Measurements from ENCODE around the gene NME9. TPM values are rescaled to one million over a fixed set of nuclear protein-coding genes. Genes with fewer than 3 reads are reported as not detected.

The NME9 gene
- total and polyA plus RNA-seq, 11 donors, result not detected

GRCh38 chr3:138281561-138281960 lies 48.1 kb downstream of the NME9 start:
- TF ChIP-seq, protein P1, sequence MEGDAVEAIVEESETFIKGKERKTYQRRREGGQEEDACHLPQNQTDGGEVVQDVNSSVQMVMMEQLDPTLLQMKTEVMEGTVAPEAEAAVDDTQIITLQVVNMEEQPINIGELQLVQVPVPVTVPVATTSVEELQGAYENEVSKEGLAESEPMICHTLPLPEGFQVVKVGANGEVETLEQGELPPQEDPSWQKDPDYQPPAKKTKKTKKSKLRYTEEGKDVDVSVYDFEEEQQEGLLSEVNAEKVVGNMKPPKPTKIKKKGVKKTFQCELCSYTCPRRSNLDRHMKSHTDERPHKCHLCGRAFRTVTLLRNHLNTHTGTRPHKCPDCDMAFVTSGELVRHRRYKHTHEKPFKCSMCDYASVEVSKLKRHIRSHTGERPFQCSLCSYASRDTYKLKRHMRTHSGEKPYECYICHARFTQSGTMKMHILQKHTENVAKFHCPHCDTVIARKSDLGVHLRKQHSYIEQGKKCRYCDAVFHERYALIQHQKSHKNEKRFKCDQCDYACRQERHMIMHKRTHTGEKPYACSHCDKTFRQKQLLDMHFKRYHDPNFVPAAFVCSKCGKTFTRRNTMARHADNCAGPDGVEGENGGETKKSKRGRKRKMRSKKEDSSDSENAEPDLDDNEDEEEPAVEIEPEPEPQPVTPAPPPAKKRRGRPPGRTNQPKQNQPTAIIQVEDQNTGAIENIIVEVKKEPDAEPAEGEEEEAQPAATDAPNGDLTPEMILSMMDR (IDR thresholded peaks at IDR 0.05), result no peak
- no peak for TF ChIP-seq POLR2A (IDR thresholded peaks at IDR 0.05)
- Histone ChIP-seq H3K36me3 (peaks cover 0 to 74% (median 51%) of the 10 kb centered on the region in 9 donors), H3K4me3 (no peak overlapping the region), H3K4me1 (no peaks in the 10 kb centered on the region), H3K27ac (no peak overlapping the region), H3K9me3 (no peaks in the 10 kb centered on the region), H3K27me3 (no peaks in the 10 kb centered on the region)
- DNase-seq, result no peak
- intact Hi-C loops (cut with DNase I), result no loop called here
- WGBS, 4 donors, result 96 to 98% (median 97%) methylated on average over 3 of the region's 3 CpGs
- no peak for ATAC-seq

- ATAC-seq (no peak), DNase-seq (no peak)
- H3K9me3 ChIP-seq, result no peaks in the 10 kb centered on the region
- WGBS, 4 donors, result 93 to 98% (median 96%) methylated on average over 2 of the region's 2 CpGs
- peaks cover 2 to 99% (median 83%) of the 10 kb centered on the region in 9 donors for H3K36me3 ChIP-seq
- no peaks in the 10 kb centered on the region for H3K27me3 ChIP-seq
- intact Hi-C loops (cut with DNase I), result no loop called here
- H3K27ac ChIP-seq, result no peak overlapping the region
- H3K4me1 ChIP-seq, result no peaks in the 10 kb centered on the region
- no peak for TF ChIP-seq POLR2A (IDR thresholded peaks at IDR 0.05)
- TF ChIP-seq, protein P1 (IDR thresholded peaks at IDR 0.05), result no peak
- no peak overlapping the region for H3K4me3 ChIP-seq
Measured at GRCh38 chr3:138271189-138271794, 58.4 kb downstream of the NME9 start.

GRCh38 chr3:138270245-138270644 lies 59.4 kb downstream of the NME9 start:
- no peaks in the 10 kb centered on the region for H3K4me1 ChIP-seq
- H3K9me3 ChIP-seq, result no peaks in the 10 kb centered on the region
- no peak for TF ChIP-seq POLR2A (IDR thresholded peaks at IDR 0.05)
- TF ChIP-seq, protein P1 (IDR thresholded peaks at IDR 0.05), result no peak
- no peak overlapping the region for H3K4me3 ChIP-seq
- H3K27me3 ChIP-seq, result no peaks in the 10 kb centered on the region
- no peak overlapping the region for H3K27ac ChIP-seq
- intact Hi-C loops (cut with DNase I), result no loop called here
- no peak for ATAC-seq
- 90 to 96% (median 92%) methylated on average over 2 of the region's 2 CpGs for WGBS, 4 donors
- DNase-seq, result no peak
- H3K36me3 ChIP-seq, result peaks cover 2 to 99% (median 83%) of the 10 kb centered on the region in 9 donors

- ATAC-seq (no peak), DNase-seq (no peak)
- peaks cover 0 to 96% (median 69%) of the 10 kb centered on the region in 9 donors for H3K36me3 ChIP-seq
- no peaks in the 10 kb centered on the region for H3K27me3 ChIP-seq
- no peaks in the 10 kb centered on the region for H3K4me1 ChIP-seq
- H3K27ac ChIP-seq, result no peak overlapping the region
- intact Hi-C loops (cut with DNase I), result loop anchor here in 1 of 10 donors (5.0 kb wide), 1 partner anchor 35 kb away; no protein-coding TSS in a partner anchor
- H3K9me3 ChIP-seq, result no peaks in the 10 kb centered on the region
- WGBS, 4 donors, result 96 to 98% (median 97%) methylated on average over 3 of the region's 3 CpGs
- TF ChIP-seq POLR2A (IDR thresholded peaks at IDR 0.05), result no peak
- TF ChIP-seq, protein P1 (IDR thresholded peaks at IDR 0.05), result no peak
- H3K4me3 ChIP-seq, result no peak overlapping the region
Measured at GRCh38 chr3:138267083-138267482, 62.6 kb downstream of the NME9 start.
